ENCODE data around the gene CASP9.
"Not testable (repeated sequence)": the region's sequence is repeated elsewhere in the genome, so short reads cannot be mapped to it uniquely, and the experiment has no call there.

The CASP9 gene

GRCh38 chr1:15493869-15494390, 30.1 kb downstream of the CASP9 start:
- peaks cover 2% of the 10 kb centered on the region for H3K4me1 Mint-ChIP-seq
- peaks cover 10% of the 10 kb centered on the region for H3K36me3 Mint-ChIP-seq (ENCODE audit: low read depth)
- no peak overlapping the region for H3K27ac Mint-ChIP-seq
- no peaks in the 10 kb centered on the region for H3K27me3 Mint-ChIP-seq
- H3K9me3 Mint-ChIP-seq, result no peaks in the 10 kb centered on the region
- no peak overlapping the region for H3K4me3 Mint-ChIP-seq
- DNase-seq (no peak), ATAC-seq (no peak)

GRCh38 chr1:15492596-15492995, 31.4 kb downstream of the CASP9 start:
- H3K9me3 Mint-ChIP-seq, result no peaks in the 10 kb centered on the region
- peaks cover 2% of the 10 kb centered on the region for H3K4me1 Mint-ChIP-seq
- H3K27ac Mint-ChIP-seq, result no peak overlapping the region
- no peaks in the 10 kb centered on the region for H3K27me3 Mint-ChIP-seq
- peaks cover 7% of the 10 kb centered on the region for H3K36me3 Mint-ChIP-seq (ENCODE audit: low read depth)
- no peak for ATAC-seq
- H3K4me3 Mint-ChIP-seq, result no peak overlapping the region
- no peak for DNase-seq

GRCh38 chr1:15491010-15491409, 33.0 kb downstream of the CASP9 start:
- ATAC-seq, result peak; percentile 71
- not testable (repeated sequence) for H3K27ac Mint-ChIP-seq; H3K4me3 Mint-ChIP-seq; H3K36me3 Mint-ChIP-seq (ENCODE audit: low read depth); H3K27me3 Mint-ChIP-seq; DNase-seq; H3K9me3 Mint-ChIP-seq; H3K4me1 Mint-ChIP-seq

GRCh38 chr1:15489052-15489736, 34.8 kb downstream of the CASP9 start:
- Mint-ChIP-seq H3K27me3 (no peaks in the 10 kb centered on the region), H3K4me1 (peaks cover 2% of the 10 kb centered on the region), H3K36me3 (ENCODE audit: low read depth) (peaks cover 4% of the 10 kb centered on the region), H3K27ac (no peak overlapping the region), H3K9me3 (no peaks in the 10 kb centered on the region), H3K4me3 (no peak overlapping the region)
- ATAC-seq (no peak), DNase-seq (no peak)

- DNase-seq, result no peak
These were observed 35.6 kb downstream of the CASP9 start for GRCh38 chr1:15488371-15488770.

GRCh38 chr1:15486844-15487610, 37.0 kb downstream of the CASP9 start:
- not testable (repeated sequence) for H3K9me3 Mint-ChIP-seq; H3K4me1 Mint-ChIP-seq; H3K27ac Mint-ChIP-seq; H3K27me3 Mint-ChIP-seq; H3K36me3 Mint-ChIP-seq (ENCODE audit: low read depth); H3K4me3 Mint-ChIP-seq; ATAC-seq; DNase-seq

More at GRCh38 chr1:15488371-15488770, 35.6 kb downstream of the CASP9 start:
- peaks cover 2% of the 10 kb centered on the region for H3K4me1 Mint-ChIP-seq
- peaks cover 4% of the 10 kb centered on the region for H3K36me3 Mint-ChIP-seq (ENCODE audit: low read depth)
- H3K4me3 Mint-ChIP-seq, result no peak overlapping the region
- H3K9me3 Mint-ChIP-seq, result no peaks in the 10 kb centered on the region
- no peak overlapping the region for H3K27ac Mint-ChIP-seq
- H3K27me3 Mint-ChIP-seq, result no peaks in the 10 kb centered on the region
- ATAC-seq, result no peak

GRCh38 chr1:15485636-15486035, 38.4 kb downstream of the CASP9 start:
- Mint-ChIP-seq H3K9me3 (no peaks in the 10 kb centered on the region), H3K36me3 (ENCODE audit: low read depth) (peaks cover 3% of the 10 kb centered on the region), H3K4me3 (no peak overlapping the region)

GRCh38 chr1:15484443-15484842, 39.6 kb downstream of the CASP9 start:
- not testable (repeated sequence) for ATAC-seq; H3K36me3 Mint-ChIP-seq (ENCODE audit: low read depth); H3K4me3 Mint-ChIP-seq; H3K9me3 Mint-ChIP-seq; H3K27me3 Mint-ChIP-seq; H3K27ac Mint-ChIP-seq; H3K4me1 Mint-ChIP-seq; DNase-seq

More at GRCh38 chr1:15485636-15486035, 38.4 kb downstream of the CASP9 start:
- Mint-ChIP-seq H3K27ac (no peak overlapping the region), H3K4me1 (no peaks in the 10 kb centered on the region), H3K27me3 (no peaks in the 10 kb centered on the region)
- no peak for DNase-seq
- no peak for ATAC-seq

- H3K4me1 Mint-ChIP-seq, result no peaks in the 10 kb centered on the region
- H3K9me3 Mint-ChIP-seq, result no peaks in the 10 kb centered on the region
- ATAC-seq, result no peak
- DNase-seq, result no peak
- no peak overlapping the region for H3K27ac Mint-ChIP-seq
- H3K36me3 Mint-ChIP-seq (ENCODE audit: low read depth), result peaks cover 3% of the 10 kb centered on the region
- no peak overlapping the region for H3K4me3 Mint-ChIP-seq
- no peaks in the 10 kb centered on the region for H3K27me3 Mint-ChIP-seq
These were observed 40.0 kb downstream of the CASP9 start for GRCh38 chr1:15483971-15484370.

- not testable (repeated sequence) for H3K27ac Mint-ChIP-seq; H3K27me3 Mint-ChIP-seq; DNase-seq; H3K4me1 Mint-ChIP-seq; H3K4me3 Mint-ChIP-seq; H3K9me3 Mint-ChIP-seq; H3K36me3 Mint-ChIP-seq (ENCODE audit: low read depth); ATAC-seq
These were observed 41.0 kb downstream of the CASP9 start for GRCh38 chr1:15482983-15483543.

GRCh38 chr1:15482455-15482854, 41.6 kb downstream of the CASP9 start:
- not testable (repeated sequence) for DNase-seq; H3K27me3 Mint-ChIP-seq; ATAC-seq; H3K36me3 Mint-ChIP-seq (ENCODE audit: low read depth); H3K4me3 Mint-ChIP-seq; H3K27ac Mint-ChIP-seq; H3K4me1 Mint-ChIP-seq; H3K9me3 Mint-ChIP-seq

GRCh38 chr1:15479654-15480347, 44.2 kb downstream of the CASP9 start:
- no peaks in the 10 kb centered on the region for H3K36me3 Mint-ChIP-seq (ENCODE audit: low read depth)
- DNase-seq (no peak), ATAC-seq (no peak)
- no peaks in the 10 kb centered on the region for H3K9me3 Mint-ChIP-seq
- H3K27me3 Mint-ChIP-seq, result no peaks in the 10 kb centered on the region
- H3K4me1 Mint-ChIP-seq, result no peaks in the 10 kb centered on the region
- H3K27ac Mint-ChIP-seq, result no peak overlapping the region
- no peak overlapping the region for H3K4me3 Mint-ChIP-seq

- Mint-ChIP-seq H3K36me3 (ENCODE audit: low read depth) (no peaks in the 10 kb centered on the region), H3K4me1 (no peaks in the 10 kb centered on the region), H3K9me3 (no peaks in the 10 kb centered on the region), H3K27ac (no peak overlapping the region), H3K27me3 (no peaks in the 10 kb centered on the region), H3K4me3 (no peak overlapping the region)
- ATAC-seq (no peak), DNase-seq (no peak)
These were observed 46.3 kb downstream of the CASP9 start for GRCh38 chr1:15477646-15478212.

- DNase-seq (no peak), ATAC-seq (no peak)
- Mint-ChIP-seq H3K4me3 (no peak overlapping the region), H3K27ac (no peak overlapping the region), H3K27me3 (no peaks in the 10 kb centered on the region), H3K4me1 (no peaks in the 10 kb centered on the region), H3K36me3 (ENCODE audit: low read depth) (no peaks in the 10 kb centered on the region), H3K9me3 (no peaks in the 10 kb centered on the region)
These were observed 47.1 kb downstream of the CASP9 start for GRCh38 chr1:15476927-15477326.

All from activated naive CD8-positive, alpha-beta T cell treated with anti-CD3 and anti-CD28 coated beads, Interleukin-2, amount 50 U/mL, for 24 hours (primary cell).